Activated CD8-positive, alpha-beta memory T cell treated with anti-CD3 and anti-CD28 coated beads for 1 hour (primary cell): ENCODE data around the gene STX5.
"Not testable (repeated sequence)": the region's sequence is repeated elsewhere in the genome, so short reads cannot be mapped to it uniquely, and the experiment has no call there.

Source experiments
- DNase-seq, 2 donors: peaks; one replicate each; pipeline ENCODE4 v3.0.0-alpha.2; 2020; ENCODE audit warnings: low read depth in 1 of 2; ENCODE audit errors: extremely low read depth in 1 of 2

STX5 gene, protein sequence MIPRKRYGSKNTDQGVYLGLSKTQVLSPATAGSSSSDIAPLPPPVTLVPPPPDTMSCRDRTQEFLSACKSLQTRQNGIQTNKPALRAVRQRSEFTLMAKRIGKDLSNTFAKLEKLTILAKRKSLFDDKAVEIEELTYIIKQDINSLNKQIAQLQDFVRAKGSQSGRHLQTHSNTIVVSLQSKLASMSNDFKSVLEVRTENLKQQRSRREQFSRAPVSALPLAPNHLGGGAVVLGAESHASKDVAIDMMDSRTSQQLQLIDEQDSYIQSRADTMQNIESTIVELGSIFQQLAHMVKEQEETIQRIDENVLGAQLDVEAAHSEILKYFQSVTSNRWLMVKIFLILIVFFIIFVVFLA

DNA sequence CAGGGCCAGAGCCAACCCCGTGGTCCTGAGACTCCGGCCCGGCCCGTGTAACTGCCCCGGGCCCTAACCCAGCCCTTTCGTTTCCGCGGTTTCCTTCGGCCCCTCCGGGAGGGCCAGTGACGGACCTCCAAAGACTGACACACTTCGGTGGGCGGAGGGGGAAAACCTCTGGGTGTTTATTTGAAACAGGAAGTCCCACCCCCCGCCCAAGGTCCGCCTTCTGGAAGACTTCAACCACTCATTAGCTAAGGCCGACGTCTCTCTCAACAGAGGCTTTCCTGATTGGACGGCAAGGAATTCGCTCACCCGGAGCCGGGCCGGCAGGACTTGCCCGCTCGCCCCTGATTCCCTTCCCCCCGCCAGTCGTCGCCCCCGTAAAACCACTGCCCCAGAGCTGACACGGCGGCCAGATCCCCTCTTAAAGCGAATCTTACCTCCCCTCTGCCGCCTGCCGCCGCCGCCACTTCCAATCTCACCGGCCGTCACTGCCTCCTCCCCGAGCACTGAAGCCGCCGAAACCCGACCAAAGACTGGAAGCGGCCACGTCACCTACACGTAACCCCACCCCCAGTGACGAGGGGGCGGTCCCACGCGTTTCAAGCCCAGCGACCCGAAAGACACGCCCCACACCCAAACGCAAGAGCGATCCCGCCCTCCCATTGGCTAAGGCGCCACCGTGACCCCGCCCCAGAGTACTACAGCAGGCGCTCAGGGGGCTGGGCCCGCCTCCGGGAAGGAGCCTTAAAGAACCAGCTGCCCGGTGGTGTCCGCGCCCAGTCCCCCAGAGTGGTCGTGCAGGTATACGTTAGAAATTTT lies at the start of gene STX5:
Gene STX5, minus strand, starts transcription at position 532 of the 816 bp plus-strand sequence. CDS start 808 bp downstream, outside the sequence.
- DNase-seq: peak; percentile 97 to 99

DNA sequence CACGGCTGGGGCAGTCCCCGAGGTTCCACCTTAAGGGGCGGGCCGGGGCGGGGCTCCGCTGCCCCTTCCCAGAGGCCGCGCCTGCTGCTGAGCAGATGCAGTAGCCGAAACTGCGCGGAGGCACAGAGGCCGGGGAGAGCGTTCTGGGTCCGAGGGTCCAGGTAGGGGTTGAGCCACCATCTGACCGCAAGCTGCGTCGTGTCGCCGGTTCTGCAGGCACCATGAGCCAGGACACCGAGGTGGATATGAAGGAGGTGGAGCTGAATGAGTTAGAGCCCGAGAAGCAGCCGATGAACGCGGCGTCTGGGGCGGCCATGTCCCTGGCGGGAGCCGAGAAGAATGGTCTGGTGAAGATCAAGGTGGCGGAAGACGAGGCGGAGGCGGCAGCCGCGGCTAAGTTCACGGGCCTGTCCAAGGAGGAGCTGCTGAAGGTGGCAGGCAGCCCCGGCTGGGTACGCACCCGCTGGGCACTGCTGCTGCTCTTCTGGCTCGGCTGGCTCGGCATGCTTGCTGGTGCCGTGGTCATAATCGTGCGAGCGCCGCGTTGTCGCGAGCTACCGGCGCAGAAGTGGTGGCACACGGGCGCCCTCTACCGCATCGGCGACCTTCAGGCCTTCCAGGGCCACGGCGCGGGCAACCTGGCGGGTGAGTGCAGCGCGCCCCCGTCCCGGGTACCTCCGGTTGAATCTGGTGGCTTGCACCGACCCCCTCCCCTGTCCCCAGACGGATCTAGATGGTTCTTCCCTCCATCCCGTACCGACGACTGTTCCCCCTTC lies 49.1 kb upstream of the STX5 start, which contains the start of gene SLC3A2:
Gene SLC3A2, plus strand, starts transcription at position 94 of the 776 bp plus-strand sequence. Its CDS starts 128 bp downstream, at position 222.
- DNase-seq: peak; percentile 31 to 80

DNA sequence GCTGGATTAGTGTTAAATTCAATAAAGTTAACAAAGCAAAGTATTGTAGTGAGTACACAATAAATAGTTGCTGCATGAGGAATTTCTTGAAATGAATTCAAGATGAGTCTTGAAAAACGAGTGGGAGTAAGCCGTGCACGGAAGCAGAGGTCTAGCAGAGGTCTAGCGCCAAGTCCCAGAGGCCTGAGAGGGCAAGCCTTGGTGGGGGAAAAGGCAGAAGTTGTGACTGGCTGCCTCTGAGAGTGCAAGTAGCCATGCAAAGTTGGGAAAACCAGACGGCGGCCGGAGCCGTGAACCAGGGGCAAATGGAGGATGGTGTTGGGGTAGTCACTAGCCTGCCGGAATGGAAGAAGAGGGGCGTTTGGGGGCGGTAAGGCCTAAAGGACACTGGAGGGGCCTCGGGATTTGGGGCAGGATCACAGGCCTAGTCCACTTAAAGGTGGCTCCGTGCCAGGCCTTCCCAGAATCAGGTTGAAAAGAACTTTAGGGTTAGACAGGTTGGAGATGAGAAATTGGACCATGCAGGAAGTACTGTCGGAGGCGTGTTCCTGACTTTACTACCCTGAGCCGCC lies 48.5 kb upstream of the STX5 start:
- DNase-seq: no peak

DNA sequence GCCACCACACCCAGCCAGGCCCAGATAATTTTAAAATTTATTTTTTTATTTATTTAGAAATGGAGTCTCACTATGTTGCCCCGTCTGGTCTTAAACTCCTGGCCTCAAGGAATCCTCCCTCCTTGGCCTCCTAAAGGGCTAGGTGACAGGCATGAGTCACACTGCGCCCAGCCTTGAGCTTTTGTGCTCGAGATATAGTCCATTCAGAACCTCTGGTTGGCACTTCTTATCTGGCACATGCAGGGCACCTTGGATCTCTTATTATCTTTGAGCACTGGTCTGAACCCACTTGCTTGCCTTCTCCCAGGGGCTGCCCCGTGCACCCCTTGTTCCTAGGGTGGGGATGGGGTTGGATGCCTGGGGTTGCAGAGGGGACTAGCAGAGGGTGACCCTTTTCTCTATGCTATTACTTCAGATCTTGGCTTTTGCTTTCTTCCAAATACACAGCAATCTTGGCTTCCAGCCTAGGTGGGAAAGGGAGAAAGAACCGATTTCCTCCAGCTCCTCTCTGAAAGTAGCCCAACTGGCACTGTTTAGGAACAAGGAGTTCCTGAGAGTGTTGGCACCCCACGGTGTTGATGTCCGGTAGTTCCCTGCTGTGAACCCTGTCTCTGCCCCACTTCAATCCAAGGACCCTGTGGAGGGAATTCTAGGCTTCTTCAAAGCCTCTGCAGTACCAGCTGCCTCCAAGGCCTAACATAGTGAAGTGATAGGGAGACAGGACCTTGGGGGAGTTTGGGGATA lies 47.6 kb upstream of the STX5 start:
- DNase-seq: no peak

DNA sequence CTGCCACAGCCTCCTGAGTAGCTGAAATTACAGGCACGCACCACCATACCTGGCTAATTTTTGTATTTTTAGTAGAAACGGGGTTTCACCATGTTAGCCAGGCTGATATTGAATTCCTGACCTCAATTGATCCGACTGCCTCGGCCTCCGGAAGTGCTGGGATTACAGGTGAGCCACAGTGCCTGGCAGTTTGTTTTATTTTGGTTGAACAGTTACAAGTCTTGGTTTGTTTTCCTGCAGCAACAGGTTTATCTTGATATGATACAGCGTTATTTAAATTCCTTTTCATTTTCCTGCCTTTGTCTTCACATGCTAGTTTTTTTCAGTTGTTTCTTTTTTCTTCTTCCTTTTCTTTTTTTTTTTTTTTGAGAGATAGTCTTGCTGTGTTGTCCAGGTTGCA lies 44.9 kb upstream of the STX5 start:
- DNase-seq: no peak

DNA sequence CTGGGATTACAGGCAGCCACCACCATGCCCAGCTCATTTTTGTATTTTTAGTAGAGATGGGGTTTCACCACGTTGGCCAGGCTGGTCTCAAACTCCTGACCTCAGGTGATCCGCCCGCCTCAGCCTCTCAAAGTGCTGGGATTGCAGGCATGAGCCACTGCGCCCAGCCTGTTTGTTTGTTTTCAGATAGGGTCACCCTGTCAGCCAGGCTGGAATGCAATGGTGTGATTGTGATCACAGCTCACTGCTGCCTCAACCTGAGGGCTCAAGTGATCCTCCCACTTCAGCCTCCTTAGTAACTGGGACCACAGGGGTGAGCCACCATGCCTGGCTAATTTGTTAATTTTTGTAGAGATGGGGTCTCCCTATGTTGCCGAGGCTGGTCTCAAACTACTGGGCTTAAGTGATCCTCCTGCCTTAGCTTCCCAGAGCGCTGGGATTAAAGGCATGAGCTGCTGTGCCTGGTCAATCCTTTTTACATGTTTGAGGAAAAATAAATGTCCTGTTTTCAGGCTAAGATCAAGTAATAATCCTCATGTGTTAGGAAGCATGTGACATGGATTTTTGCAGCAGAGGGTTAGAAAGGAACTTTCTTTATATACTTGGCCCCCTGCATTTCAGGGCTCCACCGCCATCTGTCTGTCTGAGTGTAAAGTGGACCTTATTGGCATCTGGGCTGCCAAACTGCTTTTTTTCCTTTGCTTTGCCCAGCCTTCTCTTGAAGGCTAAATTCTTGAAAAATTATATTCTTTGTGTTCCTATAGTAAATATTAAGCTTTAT lies 44.0 kb upstream of the STX5 start:
- no peak for DNase-seq

DNA sequence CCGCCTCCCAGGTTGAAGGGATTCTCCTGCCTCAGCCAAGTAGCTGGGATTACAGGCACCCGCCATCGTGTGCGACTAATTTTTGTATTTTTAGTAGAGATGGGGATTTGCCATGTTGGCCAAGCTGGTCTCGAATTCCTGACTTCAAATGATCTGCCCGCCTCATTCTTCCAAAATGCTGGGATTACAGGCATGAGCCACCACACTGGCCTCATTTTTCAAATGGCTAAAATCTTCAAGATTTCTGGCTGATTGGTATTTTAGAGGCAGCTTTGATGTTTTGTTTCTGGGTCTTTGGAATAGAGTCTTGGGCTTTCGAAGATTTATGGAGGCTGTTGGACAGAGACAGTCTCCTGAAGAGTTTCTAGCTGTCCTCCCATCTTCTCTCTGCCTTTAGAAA lies 43.0 kb upstream of the STX5 start:
- DNase-seq: no peak

DNA sequence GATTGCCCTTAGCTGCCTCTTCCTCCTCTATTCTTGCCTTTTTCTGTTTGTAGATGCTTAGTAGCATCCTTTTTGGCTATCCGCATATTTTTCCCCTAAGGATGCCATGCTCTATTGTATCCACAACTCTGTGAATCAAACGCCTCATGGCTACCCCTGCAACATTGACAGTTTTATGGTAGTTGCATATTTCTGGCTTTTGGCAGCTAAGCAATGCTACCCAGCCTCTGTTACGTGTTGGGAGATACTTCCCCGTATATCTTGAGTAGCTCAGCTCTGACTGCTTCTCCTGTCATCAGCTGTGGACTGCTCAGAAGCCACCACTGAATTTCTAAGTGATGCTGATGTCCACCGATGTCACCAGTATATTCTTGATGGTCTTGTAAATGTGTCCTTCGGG lies 33.8 kb upstream of the STX5 start:
- DNase-seq: no peak

DNA sequence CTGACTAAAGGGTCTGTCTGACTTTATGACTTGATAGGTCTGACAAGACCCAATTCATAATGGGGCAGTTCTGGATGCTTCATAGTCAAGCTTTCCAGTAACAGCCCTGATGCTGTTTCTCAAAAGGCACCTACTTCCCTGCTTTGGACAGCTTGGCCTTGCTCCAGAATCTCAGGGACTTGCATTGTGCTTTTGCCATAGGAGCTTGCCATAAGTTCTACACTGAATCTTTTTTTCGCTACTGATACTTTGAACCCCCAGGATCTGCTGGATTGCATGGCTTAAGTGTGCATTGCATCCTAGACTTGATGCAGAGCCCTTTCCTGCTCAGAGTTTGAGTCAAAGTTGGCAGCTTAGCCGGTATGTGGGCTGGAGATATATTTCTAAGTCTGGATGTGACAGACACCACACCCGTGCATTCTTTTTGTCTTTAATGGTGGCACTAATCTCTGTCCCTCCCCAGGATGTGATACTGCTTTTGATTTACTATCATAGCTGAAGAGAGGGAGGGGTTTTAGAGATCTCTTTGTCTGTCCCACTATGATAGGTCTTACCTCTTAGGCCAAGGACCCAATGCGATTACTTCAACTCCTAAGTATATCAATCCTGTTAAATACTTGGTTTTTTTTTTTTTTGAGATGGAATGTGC lies 32.0 kb upstream of the STX5 start:
- DNase-seq: no peak

DNA sequence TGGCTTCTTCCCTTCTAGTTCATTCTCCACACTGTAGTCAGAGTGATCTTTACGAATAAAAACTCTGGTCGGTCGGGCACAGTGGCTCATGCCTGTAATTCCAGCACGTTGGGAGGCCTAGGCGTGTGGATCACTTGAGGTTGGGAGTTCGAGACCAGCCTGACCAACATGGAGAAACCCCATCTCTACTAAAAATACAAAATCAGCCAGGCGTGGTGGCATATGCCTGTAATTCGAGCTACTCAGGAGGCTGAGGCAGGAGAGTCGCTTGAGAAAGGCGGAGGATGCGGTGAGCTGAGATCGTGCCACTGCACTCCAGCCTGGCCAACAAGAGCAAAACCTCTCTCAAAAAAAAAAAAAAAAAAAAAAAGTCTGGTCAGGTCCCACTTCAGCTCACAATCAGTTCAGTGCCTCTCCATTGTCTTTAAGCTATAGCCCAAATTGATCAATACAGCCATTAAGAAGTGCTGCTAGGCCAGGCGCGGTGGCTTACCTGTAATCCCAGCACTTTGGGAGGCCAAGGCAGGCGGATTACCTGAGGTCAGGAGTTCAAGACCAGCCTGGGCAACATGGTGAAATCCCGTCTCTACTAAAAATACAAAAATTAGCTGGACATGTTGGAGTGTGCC lies 29.8 kb upstream of the STX5 start:
- DNase-seq: not testable (repeated sequence)

DNA sequence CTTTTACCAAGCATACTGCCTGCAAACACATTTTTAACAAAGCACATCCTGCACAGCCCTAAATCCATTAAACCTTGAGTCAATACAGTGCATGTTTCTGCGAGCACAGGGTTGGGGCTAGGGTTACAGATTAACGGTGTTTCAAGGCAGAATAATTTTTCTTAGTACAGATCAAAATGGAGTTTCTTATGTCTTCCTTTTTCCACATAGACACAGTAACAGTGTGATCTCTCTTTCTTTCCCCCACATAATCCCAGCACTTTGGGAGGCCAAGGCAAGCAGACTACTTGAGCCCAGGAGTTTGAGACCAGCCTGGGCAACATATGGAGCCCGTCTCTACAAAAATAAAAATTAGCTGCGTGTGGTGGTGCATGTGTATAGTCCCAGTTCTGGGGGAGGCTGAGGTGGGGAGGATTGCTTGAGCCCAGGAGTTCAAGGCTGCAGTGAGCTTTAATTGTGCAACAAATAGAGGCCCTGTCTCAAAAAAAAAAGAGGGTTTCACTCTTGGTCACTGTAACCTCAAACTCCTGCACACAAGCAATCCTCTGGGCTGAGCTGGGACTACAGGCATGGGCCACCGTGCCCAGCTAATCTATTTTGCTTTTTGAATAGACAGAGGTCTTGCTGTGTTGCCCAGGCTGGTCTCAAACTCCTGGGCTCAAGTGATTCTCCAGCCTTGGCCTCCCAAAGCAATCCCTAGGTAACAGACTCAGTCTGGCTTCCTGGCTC lies 29.1 kb upstream of the STX5 start:
- DNase-seq: no peak

DNA sequence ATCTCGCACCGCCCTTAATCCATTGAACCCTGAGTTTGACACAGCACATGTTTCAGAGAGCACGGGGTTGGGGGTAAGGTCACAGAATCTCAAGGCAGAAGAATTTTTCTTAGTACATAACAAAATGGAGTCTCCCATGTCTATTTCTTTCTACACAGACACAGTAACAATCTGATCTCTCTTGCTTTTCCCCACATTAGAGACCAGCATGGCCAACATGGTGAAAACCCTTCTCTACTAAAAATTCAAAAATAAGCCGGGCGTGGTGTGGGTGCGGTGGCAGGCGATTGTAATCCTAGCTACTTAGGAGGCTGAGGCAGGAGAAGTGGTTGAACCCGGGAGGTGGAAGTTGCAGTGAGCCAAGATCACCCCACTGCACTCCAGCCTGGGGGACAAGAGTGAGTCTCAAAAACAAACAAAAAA lies 27.4 kb upstream of the STX5 start:
- not testable (repeated sequence) for DNase-seq

DNA sequence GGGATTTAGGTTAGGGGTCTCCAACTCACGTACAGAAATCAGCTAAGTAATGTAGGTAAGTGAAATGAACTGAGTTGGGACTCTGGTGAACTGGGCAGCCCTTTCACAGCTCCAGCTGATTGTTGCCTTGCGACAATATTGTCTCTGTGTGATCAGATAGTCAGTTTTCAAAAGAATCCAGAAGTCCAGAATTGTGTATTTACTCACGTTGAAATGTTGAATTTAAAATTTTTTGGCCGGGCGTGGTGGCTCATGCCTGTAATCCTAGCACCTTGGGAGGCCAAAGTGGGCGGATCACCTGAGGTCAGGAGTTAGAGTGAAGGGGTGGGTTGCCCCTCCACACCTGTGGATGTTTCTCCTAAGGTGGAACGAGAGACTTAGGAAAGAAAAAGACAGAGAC lies 26.4 kb upstream of the STX5 start:
- no peak for DNase-seq

DNA sequence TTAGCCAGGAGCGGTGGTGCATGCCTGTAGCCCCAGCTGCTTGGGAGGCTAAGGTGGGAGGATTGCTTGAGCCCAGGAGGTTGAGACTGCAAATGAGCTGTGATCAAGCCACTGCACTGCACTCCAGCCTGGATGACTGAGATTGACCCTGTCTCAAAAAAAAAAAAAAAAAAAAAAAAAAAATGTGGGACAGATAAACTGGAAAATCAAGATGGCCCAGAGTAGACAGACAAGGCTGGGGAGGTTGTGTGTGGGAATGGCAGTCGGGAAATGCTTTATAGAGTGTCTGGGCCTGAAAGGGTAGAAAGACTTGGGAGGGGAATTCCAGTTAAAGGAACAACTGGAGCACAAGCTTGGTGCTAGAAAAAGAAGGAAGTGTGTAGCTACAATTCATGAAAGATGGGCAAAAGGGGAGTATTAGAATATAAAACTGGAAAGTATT lies 25.7 kb upstream of the STX5 start:
- no peak for DNase-seq

DNA sequence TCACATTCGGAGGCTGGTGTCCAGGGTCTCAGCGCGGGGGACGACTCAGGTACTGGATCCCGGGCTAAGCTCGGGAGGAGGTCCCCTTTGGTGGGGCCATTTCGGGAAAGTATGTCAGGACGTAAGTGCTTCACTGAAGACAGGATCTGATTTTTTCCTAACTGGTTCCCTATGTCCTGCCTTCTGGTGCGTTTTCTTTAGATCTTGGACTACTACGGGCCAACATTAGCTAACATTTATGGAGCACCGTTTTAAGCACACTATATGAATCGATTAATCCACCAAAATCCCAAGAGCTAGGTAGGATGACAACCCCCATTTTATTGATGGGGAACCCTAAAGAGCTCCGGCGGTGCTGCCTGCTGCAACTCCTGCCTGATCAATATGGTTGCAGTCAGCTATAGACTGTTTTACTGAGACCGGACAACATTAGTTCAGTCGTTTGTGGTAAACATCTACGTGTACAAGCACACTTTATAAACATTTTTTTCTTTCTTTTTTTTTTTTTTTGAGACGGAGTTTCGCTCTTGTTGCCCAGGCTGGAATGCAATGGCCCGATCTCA lies 24.6 kb upstream of the STX5 start:
- DNase-seq: no peak

DNA sequence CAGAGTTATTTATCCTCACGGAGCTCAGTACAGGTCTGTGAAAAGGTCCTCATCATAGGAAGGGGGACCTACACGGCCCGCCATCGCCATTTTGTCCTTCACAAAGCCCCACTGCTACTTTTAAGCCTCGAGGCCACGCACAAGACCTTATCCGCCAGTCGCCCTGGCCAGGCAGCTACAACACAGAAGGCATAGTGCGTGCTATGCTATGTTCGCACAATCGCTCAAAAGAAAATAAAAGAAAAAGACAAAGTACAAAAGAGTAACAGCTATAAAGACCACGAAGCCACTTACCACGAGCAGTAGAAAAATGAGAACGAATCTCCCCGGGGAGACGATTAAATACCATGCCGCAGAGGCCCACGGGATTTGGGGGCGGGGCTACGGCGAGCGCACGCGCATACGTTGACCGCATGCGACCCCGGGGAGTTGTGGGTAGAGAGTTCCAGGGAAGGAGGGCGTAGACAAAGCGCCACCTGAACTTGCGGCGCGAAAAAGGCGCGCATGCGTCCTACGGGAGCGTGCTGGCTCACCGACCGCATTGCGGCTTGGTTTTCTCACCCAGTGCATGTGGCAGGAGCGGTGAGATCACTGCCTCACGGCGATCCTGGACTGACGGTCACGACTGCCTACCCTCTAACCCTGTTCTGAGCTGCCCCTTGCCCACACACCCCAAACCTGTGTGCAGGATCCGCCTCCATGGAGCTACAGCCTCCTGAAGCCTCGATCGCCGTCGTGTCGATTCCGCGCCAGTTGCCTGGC lies 23.9 kb upstream of the STX5 start:
- peak; percentile 93 to 96 for DNase-seq
